Head of caudate nucleus (tissue), 42 donors: Measurements from ENCODE around the gene TXNDC15.
"Not testable (repeated sequence)": the region's sequence is repeated elsewhere in the genome, so short reads cannot be mapped to it uniquely, and the experiment has no call there.

ENCODE experiments used
- DNase-seq, 42 donors: peaks; one replicate each; pipeline versions ENCODE4 v3.0.0 to v3.0.0-alpha.2; 2020 to 2021; ENCODE audit warnings: mixed read lengths in 7 of 42
- intact Hi-C: fragments of 100-400 bp; cut with DNase I; formaldehyde crosslinking; loops from one replicate; pipeline ENCODE4 v1.15.0; 2022

TXNDC15 gene

DNA sequence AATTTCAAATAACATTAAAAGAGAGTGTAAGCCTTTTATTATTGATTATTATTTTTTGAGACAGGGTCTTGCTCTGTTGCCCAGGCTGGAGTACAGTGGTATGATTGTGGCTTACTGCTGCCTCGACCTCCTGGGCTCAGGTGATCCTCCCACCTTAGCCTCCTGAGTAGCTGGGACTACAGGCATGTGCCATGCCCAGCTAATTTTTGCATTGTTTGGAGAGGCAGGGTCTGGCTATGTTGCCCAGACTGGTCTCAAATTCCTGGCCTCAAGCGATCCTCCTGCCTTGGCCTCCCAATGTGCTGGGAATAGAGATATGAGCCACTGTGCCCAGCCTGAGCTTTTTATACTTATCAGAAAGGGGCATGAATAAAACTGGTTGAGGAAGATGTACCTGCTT, 36.6 kb downstream of the TXNDC15 start:
- DNase-seq, intact Hi-C loops: not testable (repeated sequence)

DNA sequence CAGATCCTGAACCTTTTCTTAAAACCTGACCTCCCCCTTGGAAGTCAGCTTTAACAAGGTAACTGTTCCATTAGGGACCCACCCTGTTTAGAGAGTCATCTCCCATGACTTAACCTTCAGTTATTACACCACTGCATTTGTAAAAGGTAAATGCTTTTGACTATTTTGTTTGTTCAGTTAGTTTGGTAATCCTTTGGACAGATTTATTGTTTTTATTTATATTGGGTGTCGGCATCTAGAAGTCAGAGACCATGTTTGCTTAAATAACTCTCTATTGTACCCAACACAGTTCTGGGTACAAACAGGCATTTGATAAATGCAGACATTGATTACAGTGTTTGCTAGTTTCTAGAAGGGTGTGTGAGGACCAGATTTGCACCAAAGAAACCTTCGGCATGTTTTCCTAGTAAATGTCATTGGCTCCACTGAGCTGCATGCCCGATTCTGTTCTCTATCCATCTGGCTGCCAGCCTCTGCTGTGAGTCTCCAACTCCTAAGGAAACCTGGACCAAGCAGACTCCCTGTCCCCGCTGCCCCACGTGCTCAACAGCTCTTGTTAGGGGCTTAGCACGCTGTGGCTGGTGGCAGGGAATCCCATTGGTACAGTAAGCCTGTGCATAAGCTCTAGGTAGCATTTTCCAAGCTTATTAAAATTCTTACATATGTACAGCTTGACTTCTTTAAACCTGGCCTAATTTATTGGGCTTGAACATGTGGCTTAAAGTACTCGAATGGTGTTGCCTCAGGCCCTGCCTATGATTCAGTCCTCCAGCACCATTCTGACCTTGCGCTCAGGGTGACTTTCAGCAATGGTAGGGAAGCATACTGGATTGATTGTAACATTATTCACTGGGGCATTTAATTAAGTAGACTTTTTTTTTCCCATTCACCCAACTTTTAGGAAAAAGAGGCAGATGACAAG, 37.4 kb downstream of the TXNDC15 start:
- peak in 1 of 42 donors; percentile 16 for DNase-seq
- intact Hi-C loops, result no loop called here

DNA sequence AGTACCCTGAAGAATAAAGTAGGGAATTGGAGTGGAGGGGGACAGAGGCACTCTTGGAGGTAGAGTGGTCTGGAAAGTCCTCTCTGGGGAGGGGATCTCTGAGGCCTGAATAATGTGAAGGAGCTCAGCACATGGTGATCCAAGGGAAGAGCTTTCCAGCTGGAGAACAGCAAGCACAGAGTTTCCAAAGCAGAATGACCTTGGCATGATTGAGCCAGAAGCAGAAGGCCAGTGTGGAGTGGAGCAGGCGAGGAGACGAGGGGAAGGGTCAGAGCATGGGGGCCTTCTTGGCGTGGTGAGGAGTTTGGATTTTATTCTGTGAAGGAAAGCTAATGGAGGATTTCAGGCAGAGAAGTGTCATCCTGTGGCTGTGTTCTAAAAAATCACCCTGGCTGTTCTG, 39.1 kb downstream of the TXNDC15 start:
- intact Hi-C loops, result no loop called here
- no peak for DNase-seq

DNA sequence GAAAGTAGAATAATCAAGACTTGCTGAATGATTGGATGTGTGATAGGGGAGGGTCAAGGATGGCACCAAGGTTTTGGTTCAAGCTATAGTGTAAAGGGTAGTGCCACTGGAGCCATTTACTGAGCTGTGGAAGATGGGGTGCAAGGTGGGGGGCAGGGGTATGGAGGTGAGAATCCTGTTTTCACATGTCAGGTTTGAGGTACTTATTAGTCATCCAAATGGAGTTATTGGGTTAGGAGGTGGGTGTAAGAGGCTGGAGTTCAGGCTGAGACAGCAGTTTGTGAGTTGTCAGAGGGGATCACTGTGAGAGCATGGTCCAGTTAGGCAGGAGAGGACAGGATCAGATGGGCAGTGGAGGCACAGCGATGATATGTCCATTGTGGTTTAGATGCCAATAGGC, 39.6 kb downstream of the TXNDC15 start:
- no peak for DNase-seq
- intact Hi-C loops, result no loop called here

DNA sequence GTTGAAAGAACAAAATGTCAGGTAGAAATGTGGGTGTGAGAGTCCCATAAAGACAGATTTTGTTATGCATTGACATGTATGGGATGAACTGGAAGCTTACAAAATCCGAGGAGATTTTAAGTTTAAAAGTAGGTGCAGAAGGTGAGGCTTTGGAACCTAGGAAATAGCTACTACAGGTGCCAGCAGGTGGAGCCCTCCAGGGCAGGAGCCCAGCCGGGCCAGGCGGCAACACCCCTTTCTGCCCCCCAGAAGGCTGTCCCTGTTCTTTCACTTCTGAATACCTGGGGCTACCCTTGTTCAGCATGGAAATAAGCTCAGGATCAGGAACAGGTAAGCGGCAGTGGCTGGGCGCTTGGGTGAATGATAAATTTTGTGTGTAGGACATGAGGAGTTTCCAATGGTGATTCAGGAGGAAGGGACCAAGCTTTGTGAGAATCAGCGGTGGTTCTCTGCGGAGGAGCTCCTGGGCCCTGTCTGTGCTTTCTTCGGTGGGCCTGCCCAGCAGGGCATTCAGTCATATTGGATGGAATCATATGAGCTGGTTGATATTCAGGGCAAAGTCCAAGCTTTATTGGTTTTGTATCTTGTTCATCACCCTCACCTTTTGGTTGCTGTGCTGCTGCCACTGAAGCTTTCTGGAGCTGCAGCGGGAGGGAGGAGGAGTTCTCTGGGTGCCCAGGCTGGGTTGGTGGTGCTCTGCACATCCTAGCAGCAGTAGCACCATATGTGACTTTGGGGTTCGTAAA, 43.1 kb downstream of the TXNDC15 start:
- DNase-seq, result peak in 8 of 42 donors; percentile 15 to 51 (median 23)
- intact Hi-C loops, result no loop called here

DNA sequence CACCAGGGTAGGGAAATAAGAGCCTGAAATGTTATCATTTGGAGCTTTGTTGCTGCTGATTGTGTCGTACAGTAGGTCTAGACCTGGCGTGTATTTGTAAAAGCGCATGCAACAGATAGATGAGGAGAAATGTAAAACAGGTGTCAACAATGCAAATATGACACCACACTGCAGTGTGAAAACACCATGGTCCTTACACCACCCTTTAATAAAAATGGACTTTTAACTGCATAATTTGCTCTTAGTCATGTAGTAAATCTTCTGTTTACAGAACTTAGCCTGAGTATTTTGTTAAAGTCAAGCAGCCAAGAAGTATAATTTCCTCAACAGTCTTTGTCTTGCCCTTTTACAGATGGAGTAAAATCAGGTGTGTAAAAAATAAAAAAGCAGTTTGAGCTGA, 44.7 kb downstream of the TXNDC15 start:
- intact Hi-C loops, result no loop called here

DNA sequence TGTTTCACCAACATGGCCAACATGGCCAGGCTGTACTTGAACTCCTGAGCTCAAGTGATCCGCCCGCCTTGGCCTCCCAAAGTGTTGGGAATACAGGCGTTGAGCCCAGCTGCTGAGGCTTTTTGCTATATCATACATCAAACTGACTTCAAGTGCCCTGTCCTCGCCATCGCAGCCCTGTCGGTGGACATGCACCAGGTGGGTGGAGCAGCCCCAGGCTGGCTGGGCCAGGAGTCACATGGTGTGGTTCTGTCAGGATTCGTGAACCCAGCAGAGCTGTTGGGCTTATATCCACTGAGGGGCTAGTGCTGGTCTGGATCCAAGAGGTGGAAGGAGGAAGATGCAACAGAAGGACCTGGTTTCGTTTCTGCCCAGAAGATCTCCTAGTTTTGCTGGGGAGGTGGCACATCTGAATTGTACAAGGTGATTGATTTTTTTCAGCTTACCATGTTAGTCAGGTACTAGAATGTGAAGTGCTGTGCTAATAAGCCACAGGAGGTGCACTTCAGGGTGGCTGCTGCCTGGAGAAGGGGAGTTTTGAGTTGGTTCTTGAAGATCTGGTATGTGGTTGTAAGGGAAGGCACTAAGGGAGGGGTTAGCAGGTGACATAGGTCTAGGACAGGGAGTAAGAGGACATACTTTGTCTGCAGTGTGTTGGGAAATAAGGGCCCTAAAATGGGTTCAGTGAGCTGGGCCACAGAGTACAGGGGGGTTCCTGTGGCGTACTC, 46.8 kb downstream of the TXNDC15 start:
- no peak for DNase-seq
- intact Hi-C loops, result no loop called here

More for the DNA sequence above, 44.7 kb downstream of the TXNDC15 start:
- DNase-seq, result no peak

DNA sequence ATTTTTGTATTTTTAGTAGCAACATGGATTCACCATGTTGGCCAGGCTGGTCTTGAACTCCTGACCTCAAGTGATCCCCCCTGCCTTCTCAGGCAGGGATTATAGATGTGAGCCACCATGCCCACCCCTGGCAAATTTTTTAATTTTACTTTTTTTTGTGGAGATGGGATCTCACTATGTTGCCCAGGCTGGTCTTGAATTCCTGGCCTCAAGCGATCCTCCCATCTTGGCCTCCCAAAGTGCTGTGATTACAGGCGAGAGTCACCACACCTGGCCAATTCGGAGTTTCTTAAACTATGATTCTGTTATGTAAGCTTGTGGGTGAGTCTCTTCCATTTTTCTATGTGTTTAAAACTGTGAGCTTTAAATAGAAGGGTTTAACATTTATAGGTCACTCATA, 58.3 kb downstream of the TXNDC15 start:
- intact Hi-C loops, result no loop called here
- no peak for DNase-seq

DNA sequence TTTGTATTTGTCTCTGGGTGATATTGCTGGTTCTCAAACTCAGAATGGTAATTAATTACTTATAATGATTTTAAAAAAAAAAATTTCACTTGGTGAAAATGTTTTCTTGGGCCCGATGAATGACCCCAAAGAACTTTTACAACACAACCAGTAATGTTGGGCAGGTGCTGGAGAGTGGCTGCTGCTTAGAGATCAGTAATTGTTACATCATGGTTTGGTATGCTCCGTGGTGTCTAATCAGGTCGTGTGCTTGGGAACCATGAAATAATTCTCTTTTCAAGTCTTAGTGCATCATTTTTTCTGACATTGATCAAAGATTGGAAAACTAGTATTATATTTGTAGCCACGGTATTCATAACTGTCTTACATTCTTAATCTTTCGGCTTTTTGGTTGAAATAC, 60.0 kb downstream of the TXNDC15 start:
- intact Hi-C loops, result no loop called here

DNA sequence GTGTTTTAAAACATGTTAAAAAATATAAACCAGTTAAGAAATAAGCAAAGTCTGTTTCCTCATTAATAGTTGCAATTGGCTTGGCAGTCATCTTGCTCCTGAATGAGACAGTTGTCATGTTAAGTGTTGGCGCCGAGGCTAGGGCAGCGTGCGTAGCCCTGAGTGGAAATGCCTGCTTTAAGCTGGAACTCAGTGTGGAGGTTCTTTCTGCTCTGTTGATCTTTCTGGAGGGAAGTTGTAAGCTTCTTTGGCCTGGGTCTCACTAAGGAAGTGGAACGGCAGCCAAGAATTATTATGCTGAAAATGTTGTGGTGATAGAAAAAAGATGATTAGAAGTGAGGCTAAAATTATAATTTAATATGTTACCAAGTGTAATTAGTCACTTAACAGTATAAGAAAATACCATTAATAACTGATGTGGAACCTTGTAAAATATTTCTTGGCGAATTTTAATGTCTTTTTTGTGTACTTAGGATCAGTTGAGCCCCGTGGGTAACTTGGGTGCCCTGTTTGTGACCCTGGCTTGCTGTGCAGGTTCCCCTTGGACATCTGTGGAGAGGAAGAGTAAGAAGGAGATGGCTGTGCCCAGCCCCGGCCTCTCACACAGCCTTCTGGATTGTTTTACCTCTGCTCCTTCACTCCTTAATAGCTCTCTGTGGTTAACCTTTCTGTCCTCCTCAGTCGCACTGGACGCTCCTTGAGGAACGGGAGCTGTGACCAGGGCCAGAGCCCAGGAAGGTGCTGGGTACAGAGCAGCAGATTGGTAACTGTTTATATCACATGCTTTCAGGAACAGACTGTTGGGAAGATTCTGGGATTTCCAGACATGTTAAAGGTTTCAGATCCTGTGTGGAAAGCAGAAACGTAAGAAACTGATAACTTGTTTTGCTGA, 61.8 kb downstream of the TXNDC15 start:
- no peak for DNase-seq
- intact Hi-C loops, result no loop called here

More for the DNA sequence above, 60.0 kb downstream of the TXNDC15 start:
- DNase-seq, result no peak

DNA sequence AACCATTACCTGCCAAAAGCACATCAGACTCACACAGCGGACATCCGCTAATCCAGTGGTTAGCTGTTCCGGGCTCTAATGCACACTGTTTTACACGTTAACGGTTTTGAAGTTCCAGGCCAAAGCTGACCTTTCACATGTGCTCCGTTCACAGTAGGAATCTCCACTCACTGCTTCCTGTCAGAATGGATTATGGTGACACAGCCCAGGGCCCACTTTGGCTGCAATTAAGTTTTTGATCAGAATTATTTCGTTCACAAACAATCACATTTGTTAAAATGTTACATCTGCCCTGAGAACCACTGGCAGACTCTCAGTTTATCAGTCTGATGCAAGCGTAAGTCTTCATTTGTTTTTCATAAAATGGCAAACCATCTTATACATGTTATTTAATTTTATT, 63.4 kb downstream of the TXNDC15 start:
- intact Hi-C loops, result no loop called here
- no peak for DNase-seq

DNA sequence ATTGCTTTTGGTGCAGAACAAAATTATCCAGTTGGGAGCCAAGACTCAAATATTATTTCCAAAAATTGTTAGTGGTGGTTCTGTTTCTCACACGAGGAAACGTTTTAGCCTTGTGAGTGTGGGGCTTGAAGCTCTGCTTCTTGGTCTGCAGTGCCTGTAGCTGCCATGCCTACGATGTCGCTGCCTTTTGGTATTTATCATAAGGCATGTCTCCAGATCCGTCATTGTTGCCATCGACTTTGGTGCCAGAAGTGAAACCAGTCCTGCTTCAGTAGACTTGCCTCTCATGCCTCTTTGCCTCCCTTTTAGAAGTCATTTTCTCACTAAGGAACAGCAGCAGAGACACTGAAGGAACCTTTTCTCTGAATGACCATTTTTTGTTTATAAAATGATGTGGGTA, 63.9 kb downstream of the TXNDC15 start:
- DNase-seq, result no peak
- intact Hi-C loops, result no loop called here

DNA sequence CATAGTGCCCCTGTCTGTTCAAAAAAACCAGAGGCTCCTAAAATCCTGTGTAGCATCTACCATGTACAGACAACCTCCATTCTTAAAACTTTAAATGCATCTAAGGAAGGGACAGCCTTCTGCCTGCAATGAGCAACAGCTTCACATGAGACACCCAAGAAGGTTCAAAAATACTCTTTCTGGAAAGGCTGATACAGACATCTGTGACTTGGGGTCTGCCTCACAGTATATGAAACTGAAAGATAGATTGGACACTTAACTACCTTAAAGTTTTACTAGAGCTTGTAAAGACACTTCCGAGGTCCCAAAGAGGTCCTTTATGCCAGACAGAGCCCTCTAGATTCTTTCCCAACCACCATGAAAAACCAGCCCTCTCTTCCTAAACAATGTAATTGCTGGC, 65.3 kb downstream of the TXNDC15 start:
- intact Hi-C loops, result no loop called here
- DNase-seq, result no peak

DNA sequence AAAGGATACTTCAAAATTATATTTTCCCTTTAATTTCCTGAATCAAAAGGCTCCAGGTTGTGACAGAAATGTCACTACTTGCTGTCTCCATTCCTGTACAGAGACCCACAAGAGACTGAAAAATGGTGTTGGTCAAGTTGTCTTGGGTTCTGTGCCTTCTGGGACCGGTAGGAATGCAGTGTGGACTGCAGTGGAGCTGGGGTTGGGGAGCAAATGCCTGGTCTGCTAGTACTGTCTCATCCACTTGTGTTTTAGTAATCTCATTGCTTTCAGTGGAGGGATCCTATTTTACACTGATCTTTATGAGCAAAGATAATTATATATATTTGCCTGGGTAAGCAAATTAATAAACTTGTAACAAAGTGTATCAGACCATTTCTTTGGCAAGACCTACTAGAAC, 69.4 kb downstream of the TXNDC15 start:
- intact Hi-C loops, result no loop called here
- DNase-seq, result no peak

DNA sequence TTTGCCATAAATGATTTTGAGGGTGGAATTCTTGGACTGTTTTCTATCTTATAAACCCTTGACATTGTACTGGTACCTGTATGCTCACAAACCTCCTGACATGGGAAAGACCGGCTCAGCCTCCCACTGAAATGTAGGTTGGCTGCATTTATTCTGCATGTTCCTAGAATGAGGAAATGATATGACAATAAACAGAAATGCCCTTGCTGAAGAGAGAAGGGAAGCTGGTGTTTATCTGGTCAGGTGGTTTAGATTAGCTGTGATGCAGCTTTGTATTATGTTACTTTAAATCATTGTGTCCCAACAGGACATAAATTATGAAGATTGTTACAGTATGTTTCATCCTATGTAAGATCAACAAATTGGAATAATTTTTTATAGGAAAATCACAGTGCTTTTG, 70.5 kb downstream of the TXNDC15 start:
- intact Hi-C loops, result no loop called here
- DNase-seq, result no peak

DNA sequence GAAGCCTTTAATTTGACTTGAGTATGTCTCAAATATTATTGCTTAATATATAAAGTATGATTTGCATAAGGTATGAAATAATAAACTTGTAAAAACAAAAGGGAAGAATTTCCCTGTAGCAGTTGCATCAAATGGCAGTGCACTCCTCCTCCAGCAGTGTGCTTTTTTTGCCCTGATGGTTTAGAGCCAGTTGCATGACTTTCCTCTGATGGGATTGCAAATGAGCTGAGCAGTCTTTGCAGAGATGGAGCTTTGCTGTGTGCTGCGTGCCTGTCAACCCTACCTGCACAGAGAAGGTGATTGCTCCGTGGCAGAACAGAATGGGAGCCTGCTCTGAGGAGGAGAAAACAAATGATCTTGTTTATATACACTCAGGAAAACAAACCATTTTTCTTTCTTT, 70.9 kb downstream of the TXNDC15 start:
- peak in 36 of 42 donors; percentile 2 to 82 (median 42) for DNase-seq
- intact Hi-C loops, result no loop called here

DNA sequence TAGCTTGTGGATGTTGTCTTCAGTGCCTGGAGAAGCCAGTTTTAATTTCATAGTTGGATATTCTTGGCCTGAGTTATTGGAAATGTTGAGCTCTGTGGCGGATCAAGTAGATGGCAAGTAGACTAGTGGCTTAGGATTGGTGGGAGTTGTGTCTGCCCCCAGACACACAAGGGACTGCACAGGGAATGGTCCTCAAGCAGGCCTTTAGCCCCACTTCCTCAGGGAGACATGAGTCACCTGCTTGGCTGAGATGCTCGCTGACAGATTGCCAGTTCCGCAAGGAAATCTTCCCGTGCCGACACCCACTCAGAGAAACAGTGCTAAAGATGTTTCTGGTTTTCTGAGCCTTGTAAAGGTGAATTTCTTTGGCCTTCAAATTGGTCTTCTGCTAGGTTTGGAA, 74.7 kb downstream of the TXNDC15 start:
- intact Hi-C loops, result no loop called here
- DNase-seq, result peak in 23 of 42 donors; percentile 9 to 58 (median 29)

DNA sequence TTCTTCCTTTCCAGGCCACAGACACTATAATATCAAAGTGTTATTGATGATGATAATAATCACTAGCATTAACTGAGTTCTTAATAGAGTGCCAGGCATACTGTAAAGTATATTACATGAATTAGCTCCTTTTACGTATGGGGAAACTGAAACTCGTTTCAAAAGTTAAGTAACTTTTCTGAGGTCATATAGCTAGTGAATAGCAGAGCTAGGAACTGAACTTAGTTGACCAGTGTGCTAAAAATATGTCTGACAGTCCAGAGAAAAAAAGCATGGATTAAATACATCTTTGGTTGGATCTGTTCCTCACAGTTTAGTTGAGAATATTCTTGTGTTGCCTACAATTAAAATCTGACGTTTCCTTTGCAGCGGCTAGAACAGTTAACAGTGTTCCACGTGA, 75.1 kb downstream of the TXNDC15 start:
- DNase-seq, result no peak
- intact Hi-C loops, result no loop called here
